Measurements from ENCODE around the gene CCND2.

CCND2 gene

DNA sequence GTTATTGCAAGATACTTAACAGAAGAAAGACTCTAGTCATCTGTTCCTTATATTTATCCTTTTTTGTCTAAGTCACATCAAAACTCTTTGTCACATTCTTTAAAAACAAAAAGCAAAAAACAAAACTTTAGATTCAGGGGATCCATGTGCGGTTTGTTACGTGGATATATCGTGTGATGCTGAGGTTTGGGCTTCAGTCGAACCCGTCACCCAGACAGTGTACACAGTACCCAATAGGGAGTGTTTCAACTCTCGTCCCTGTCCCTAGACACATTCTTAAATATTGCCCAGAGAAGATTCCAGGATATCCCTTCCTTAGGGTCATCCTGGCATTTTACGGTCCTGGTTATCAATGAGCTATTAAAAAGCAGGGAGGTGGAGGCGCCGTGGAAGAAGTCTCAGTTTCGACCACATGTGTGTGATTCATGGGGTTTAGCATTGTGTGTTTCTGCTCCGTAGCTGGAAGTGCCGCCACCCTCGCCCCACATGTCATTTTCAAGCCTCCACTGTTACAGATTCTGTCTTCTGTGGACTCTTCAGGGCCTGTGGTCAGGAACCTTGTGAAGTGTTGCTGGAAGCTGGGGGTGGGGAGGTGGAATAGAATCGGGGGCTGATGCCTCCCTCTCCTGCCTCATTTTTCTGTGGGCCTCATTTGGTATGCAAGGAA is 19.9 kb downstream of the CCND2 start:
- no peak for DNase-seq

DNA sequence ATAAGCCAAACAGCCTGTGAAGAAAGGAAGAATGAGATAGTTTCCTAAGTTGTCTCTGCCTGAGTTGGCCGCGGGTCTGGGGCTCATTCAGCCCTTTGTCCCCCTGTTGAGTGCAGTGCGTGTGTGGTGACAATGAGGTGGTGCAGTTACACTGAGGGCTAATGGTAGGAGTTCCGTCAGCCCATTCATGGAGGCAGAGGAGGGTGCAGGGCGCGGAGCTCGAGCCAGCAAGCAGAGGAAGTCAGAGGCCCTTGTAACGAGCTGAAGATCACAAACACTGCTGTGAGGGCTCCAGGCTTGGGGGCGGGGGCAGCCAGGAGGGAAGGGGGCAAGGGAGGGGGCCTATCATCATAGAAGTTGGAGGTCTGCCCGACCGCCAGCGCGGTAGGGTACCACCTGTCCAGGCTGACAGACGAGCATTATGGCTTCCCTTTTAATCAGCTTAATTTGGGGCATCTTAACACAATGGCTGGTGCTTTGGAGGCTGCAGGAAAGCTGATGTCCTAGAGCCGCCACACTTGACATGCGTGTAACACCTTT is 20.5 kb downstream of the CCND2 start:
- DNase-seq: no peak

DNA sequence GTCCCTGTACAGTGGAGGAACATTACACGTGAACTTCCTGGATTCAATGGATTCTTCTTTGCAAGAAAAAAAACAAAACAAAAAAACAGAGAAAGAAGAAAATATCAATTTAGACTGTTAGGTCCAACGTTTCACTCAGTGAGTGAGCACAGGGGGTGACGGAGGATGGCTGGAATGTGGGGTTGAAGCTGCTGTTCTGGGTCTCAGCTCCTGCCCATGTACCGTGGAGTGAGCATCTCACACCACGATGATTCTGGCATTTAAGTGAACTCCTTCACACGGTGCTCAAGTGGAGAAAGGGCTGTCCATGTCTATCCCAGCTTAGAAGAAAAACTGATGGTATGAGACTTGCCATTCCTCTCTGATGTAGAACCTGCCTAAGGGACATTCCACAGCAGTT is 23.2 kb downstream of the CCND2 start:
- DNase-seq: no peak

DNA sequence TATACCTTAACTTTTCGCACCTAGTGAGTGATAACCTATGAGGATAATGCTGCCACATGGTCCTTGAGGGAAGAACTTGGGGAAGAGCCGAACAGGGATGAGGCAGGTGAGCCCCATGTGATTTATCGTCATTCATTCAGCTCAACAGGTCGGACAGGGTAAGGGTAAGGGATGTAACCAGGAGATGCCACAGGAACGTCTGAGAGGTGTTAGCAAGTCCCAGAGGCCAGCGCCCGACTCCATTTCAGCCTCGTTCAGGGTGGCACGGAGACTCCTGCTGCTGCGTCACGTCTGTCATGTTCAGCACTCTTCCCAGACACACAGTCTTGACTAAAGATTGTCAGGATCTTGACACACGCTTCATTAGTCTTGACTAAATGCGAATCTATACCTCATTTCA is 24.1 kb downstream of the CCND2 start:
- DNase-seq: no peak

DNA sequence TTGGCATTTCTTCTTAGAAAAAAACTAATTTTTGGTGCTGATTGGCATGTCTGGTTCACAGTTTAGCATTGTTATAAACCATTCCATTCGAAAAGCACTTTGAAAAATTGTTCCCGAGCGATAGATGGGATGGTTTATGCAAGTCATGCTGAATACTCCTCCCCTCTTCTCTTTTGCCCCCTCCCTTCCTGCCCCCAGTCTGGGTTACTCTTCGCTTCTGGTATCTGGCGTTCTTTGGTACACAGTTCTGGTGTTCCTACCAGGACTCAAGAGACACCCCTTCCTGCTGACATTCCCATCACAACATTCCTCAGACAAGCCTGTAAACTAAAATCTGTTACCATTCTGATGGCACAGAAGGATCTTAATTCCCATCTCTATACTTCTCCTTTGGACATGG is 27.3 kb downstream of the CCND2 start:
- DNase-seq: no peak

DNA sequence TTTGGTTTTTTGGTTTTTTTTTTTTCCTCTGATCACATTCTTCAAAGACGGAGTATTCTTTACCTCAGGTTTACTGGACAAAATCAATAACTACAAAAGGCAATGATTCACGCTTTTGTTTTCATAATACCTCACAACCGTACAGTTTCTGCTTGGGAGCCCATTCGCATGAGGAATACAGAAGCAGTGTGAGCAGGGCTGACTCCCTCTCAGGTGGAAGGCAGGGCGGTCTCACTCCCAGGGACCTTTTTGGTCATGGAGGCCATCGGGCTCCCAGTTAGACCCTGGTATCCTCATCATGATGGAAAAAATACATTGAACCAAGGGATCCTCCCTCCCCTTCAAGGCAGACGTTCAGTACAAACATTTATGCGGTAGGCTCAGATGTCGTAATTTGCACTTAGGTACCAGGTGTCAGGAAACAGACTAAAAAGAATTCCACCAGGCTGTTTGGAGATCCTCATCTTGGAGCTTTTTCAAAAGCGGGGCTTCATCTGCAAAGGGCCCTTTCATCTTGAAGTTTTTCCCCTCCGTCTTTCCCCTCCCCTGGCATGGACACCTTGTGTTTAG is 28.5 kb downstream of the CCND2 start:
- DNase-seq: no peak

DNA sequence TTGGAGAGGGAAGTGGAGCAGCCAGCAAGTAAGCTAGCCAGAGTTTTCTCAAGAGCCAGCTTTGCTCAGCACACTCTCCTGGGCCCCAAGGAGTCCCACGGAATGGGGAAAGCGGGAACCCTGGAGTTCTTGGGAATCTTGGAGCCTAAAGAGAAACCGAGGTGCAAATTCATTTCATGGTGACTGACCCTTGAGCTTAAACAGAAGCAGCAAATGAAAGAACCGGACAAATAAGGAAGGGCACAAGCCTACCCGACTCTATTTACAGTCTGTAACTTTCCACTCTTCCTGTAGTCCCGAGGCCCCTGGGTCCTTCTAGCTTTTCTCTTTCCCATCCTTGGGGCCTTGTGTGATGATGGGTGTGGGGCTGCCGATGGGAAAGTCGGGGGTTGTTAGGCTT is 29.3 kb downstream of the CCND2 start:
- no peak for DNase-seq

DNA sequence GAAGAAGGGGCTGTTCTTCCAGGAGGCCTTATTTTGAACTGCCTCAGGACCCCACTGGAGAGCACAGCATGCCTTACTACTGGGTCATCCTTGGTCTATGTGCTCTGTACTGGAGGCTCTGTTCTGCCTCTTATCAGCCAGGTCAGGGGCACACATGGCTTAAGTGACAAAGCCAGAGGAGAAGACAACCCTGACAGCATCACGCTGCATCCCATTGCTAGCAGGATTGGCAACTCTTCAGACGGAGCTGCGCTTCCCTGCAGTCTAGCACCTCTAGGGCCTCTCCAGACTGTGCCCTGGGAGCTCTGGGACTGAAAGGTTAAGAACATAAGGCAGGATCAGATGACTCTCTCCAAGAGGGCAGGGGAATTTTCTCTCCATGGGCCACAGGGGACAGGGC is 30.2 kb downstream of the CCND2 start:
- DNase-seq: no peak

DNA sequence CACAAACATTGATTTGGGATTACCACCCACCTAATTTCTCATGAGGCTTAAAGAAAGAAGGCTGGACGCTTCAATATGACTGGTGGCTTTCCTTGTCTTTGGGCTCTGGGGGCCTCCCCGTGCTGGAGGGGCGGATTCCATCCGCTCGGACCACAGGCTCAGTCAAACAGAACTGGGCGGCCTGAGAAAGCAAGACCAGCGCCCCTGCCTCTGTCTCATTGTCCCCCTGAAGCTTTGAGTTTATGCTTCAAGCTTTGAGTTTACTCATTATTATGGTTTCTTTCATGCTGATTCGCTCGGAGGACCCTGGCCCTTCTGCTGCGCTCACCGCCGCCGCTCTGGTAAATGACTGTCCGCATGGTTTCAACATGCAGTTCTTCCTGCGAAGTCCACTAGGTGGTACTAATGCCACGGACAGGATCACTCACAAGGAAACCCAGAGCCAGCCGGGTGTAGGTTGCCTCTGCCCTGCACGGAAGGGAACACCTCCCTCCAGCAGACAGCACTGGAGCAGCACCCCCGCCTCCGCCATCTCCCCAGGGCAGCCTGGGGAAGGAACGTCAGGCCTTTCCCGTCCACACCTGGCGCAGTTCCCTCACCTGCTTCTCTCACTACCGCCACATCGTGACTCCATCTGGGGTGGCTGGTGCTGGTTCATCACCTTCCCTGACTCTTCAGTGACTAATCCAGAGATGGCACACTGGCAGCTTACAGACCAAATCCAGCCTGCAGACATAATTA is 34.2 kb downstream of the CCND2 start:
- DNase-seq: peak; percentile 41

DNA sequence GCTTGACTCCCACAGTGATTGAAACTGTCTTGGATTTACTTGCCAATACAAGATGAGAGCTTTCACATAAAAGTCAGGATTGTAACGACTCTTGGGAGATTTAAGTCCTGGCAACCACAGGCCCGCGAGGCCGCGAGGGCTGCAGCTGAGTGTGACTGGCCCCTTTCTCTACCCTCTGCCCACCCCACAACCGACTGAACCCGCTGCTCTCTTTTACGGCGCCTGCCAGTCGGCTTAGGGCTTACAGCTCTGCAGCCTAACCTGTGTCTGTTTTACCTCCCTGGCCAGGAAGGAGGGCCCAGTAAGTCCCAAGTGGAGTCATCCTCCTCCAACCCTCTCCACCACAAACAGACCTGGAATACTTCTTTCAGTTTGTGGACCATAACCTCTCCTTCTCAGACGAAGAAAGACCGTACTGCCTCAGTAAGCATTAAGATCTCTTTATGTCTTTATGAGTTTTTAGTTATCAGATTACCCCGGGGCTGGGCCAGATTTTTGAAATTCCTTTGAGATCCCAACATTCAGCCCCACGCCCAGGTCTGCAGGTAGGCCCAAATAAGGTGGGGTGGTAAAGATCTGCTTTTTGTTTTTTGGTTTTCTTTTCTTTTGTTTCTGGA is 34.9 kb downstream of the CCND2 start:
- DNase-seq: no peak

DNA sequence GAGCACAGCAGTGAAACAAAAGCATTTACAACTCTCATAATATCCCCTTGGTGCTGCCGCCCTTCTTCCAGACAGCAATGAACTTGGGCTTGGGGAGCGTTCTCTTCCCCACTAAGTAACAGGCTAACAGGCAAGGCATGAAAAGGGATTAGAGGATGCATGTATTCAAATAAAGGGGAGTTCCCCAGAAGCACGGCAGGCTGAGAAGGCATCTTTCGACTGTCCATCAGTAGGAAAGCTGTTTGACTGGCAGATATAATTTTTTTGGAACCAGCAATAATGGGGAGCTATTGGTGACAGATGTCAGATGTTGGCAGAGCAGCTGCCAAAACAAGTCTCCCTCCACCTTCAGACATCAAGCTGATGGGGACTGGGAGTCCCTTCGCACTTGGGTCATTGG is 38.2 kb downstream of the CCND2 start:
- DNase-seq: no peak

DNA sequence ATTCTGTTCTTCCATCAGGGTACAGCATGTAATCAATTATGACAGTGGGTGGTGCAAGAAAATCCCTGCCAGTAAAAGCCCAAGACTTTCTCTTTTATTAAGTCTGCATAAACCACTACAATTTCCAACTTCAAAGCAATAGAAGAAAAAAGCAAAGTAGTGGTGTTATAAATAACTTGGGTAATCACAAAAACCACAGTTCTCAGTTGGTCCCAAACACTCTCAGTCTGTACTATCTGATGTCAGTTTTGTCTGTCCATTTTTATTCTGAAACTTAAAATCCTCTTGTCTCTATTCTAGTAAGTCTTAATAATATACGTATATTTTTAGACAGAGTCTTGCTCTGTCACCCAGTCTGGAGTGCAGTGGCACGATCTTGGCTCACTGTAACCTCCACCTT is 38.7 kb downstream of the CCND2 start:
- no peak for DNase-seq

DNA sequence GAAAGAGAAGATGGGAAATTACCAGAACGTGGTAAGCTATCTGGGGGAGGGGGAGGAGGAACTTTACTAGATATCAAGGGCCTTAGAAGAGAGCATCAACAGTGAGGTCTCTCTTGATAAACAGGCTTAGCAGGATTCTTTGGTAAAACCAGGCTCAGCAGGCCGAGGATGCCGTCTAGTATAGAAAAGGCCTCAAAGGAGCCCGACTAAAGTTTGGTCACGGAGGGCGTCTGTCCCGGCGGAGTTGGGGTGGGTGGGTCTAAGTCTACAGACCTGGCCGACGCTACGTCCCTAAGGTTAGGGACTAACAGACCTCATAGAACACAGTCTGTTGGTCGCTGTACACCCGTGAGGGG is 46.9 kb downstream of the CCND2 start:
- DNase-seq: no peak

DNA sequence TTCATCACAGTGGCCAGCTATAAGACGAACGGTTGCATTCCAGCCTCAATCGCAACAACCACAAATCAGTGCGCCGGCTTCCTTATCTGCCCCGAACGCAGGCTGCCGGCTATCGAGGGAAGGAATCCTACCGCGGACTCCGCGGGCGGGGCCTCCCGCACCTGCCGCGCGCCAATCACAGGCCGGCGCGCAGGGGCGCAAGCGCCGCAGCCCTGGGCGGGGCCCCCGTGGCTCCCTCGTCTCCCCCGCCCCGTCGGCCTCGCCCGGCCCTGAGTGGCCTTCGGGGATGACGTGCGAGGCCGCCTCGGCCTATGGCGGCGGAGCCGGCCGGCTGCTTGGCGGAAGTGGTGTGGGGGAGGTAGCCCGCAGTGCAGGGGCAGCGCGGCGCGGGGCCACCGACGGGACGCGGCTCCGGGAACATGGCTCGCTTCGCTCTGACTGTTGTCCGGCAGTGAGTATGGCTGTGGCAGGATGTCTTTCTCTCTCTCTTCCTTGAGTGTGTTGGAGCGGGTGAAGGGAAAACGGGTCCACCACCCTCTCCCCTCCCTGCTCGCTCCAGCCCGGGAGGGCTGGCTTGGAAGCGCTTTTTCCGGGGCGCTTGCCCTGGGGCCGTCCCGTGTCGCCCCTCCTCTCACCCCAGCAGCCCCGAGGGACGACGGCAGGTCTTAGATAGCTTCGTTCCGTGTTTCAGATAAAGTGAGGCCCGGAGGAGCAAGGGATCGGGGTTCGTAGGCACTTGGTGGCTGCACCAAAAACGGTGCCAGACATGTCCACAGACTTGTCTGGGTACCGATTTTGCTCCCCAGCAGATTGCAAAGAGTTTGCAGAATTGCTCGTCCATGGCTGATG is 47.5 kb downstream of the CCND2 start, which contains the start of gene TIGAR:
TSS of gene TIGAR (plus strand) at position 361 of the 849 bp plus-strand sequence. CDS start at position 420, 59 bp downstream.
- peak; percentile 80 for DNase-seq

DNA sequence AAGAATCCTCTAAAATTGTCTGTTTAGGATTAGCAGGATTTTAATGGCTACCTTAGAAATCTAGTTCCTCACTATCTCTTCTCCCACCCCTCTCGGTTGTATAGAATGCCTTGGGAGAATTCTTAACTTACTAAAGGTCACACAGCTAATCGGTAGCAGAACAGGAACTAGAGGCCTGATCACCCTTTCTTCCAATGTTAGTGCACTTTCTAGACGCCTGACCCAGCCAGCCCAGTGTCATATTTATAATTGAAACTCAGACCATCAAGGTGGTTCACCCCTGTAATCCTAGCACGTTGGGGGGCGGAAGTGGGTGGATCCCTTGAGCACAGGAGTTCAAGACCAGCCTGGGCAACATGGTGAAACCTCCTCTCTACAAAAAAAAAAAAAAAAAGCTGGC is 49.2 kb downstream of the CCND2 start:
- DNase-seq: no peak
